WTC11 (cell line): ENCODE measurements around the gene CXCL14.

Experiments used
- CTCF ChIP-seq: fragments of 200-600 bp; IDR thresholded peaks from 2 replicates; pipeline ENCODE4 v1.8.0; 2022; ENCODE audit warnings: antibody characterized with exemption
- MAX ChIP-seq: sonication (generic); formaldehyde crosslinking; IDR thresholded peaks from 2 replicates; pipeline ENCODE4 v1.8.0; 2022; ENCODE audit warnings: mild to moderate bottlenecking, missing genetic modification reagents

DNA sequence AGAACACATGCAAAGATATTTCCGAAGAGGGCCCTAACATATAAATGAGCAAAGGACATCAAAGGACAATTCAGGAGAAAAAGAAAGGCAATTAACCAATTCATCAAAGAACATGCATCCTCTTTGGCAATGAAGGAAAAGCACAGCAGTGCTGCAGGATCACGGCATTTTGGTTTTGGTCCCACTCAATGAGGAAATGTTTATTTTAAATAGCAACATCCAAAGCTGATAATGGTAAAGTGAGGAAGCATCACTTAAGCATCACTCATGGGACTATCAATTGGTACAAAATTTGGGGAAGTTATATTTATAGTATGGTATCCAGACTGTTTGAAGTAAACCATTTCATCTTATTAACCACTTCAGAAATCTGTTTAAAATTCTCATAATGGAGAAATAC lies 5.5 kb upstream of the CXCL14 start:
- no peak for TF ChIP-seq CTCF
- TF ChIP-seq MAX (CRISPR knock-in tag), result no peak
